Smooth muscle cell (in vitro differentiated cells): ENCODE measurements around the gene ROBO2. TPM values are rescaled to one million over a fixed set of nuclear protein-coding genes. Genes with fewer than 3 reads are reported as not detected.

Experiments
- DNase-seq: peaks from one replicate; lab custom pipeline; 2025; ENCODE audit not compliant: unreplicated experiment; lab: John Stamatoyannopoulos, UW
- H2AFZ ChIP-seq: fragments of 200-600 bp; sonication (generic); 2 replicates; pipeline ENCODE4 v1.6.0; 2016; ENCODE audit warnings: antibody characterized with exemption, low read depth, mild to moderate bottlenecking
- H3F3A ChIP-seq: fragments of 200-600 bp; sonication (generic); 2 replicates; pipeline ENCODE4 v1.6.0; 2017; ENCODE audit warnings: antibody characterized with exemption, low read depth
- H3K27ac ChIP-seq: fragments of 200-600 bp; sonication (generic); 2 replicates; pipeline ENCODE4 v1.5.1; 2016; ENCODE audit warnings: low read depth, mild to moderate bottlenecking
- H3K27me3 ChIP-seq: fragments of 200-600 bp; sonication (generic); 2 replicates; pipeline ENCODE4 v1.6.1; 2016; ENCODE audit warnings: low read depth, mild to moderate bottlenecking
- H3K36me3 ChIP-seq: fragments of 200-600 bp; sonication (generic); 2 replicates; pipeline ENCODE4 v1.5.1; 2016; ENCODE audit warnings: low read depth
- H3K4me1 ChIP-seq: fragments of 200-600 bp; sonication (generic); 2 replicates; pipeline ENCODE4 v1.5.1; 2016; ENCODE audit warnings: low read depth
- H3K4me2 ChIP-seq: fragments of 200-600 bp; sonication (generic); 2 replicates; pipeline ENCODE4 v1.6.0; 2016; ENCODE audit warnings: mild to moderate bottlenecking
- H3K4me3 ChIP-seq: fragments of 200-600 bp; sonication (generic); 2 replicates; pipeline ENCODE4 v1.5.1; 2016; ENCODE audit warnings: mild to moderate bottlenecking
- H3K79me2 ChIP-seq: fragments of 200-600 bp; sonication (generic); 2 replicates; pipeline ENCODE4 v1.6.0; 2016; ENCODE audit warnings: low read depth, mild to moderate bottlenecking
- H3K9ac ChIP-seq: fragments of 200-600 bp; sonication (generic); 2 replicates; pipeline ENCODE4 v1.6.0; 2016; ENCODE audit warnings: low read depth
- H3K9me3 ChIP-seq: fragments of 200-600 bp; sonication (generic); replicated peaks from 2 replicates; pipeline ENCODE4 v1.5.1; 2016; ENCODE audit warnings: low read depth
- H4K20me1 ChIP-seq: fragments of 200-600 bp; sonication (generic); 2 replicates; pipeline ENCODE4 v1.6.0; 2016; ENCODE audit warnings: low read depth
- CTCF ChIP-seq: fragments of 200-600 bp; sonication (generic); IDR thresholded peaks from 2 replicates; pipeline ENCODE4 v1.5.1; 2017; ENCODE audit warnings: borderline replicate concordance, mild to moderate bottlenecking, antibody characterized with exemption; ENCODE audit not compliant: insufficient read depth, poor library complexity, severe bottlenecking
- WGBS: methylation state at CpG from one replicate; pipeline ENCODE4 v1.1.7; 2016; ENCODE audit warnings: low lambda C conversion rate; 5-methylcytosine and 5-hydroxymethylcytosine counted together
- polyA plus RNA-seq: library from polyadenylated mRNA; unstranded; fragments of >200 nt; fragmentation: Nextera tagmentation; extraction: Ambion mirVana; gene quantifications from 2 replicates; pipeline ENCODE4 v1.2.1, GENCODE V29; 2016
- total RNA-seq: library from RNA; depleted of rRNA; stranded (reverse); fragments of >200 nt; gene quantifications from 2 replicates; pipeline ENCODE4 v1.2.3, GENCODE V29; 2014

ROBO2 gene
- total and polyA plus RNA-seq, 2 experiments from 2014 or later = 23.9 to 54.4 TPM

- no peak overlapping the region for H3K9ac ChIP-seq
- no peaks in the 10 kb centered on the region for H3K36me3 ChIP-seq
- peaks cover 39% of the 10 kb centered on the region for H4K20me1 ChIP-seq
- no peak for TF ChIP-seq CTCF
- no peaks in the 10 kb centered on the region for H3F3A ChIP-seq
- DNase-seq = no peak
- no peak overlapping the region for H3K4me2 ChIP-seq
- 57% methylated on average over 8 of the region's 8 CpGs for WGBS
- no peak overlapping the region for H3K27ac ChIP-seq
- no peak overlapping the region for H2AFZ ChIP-seq
- H3K27me3 ChIP-seq = no peaks in the 10 kb centered on the region
- H3K4me1 ChIP-seq = no peaks in the 10 kb centered on the region
- no peaks in the 10 kb centered on the region for H3K9me3 ChIP-seq
- no peaks in the 10 kb centered on the region for H3K79me2 ChIP-seq
- H3K4me3 ChIP-seq = no peak overlapping the region
Observed at GRCh38 chr3:77147836-77148578, 108.1 kb downstream of the ROBO2 start.

- Histone ChIP-seq H3K9ac (no peak overlapping the region), H3F3A (no peaks in the 10 kb centered on the region), H3K4me3 (no peak overlapping the region), H3K27ac (no peak overlapping the region), H4K20me1 (peaks cover 39% of the 10 kb centered on the region), H3K4me2 (no peak overlapping the region), H3K4me1 (no peaks in the 10 kb centered on the region), H3K79me2 (no peaks in the 10 kb centered on the region), H3K36me3 (no peaks in the 10 kb centered on the region), H2AFZ (no peak overlapping the region), H3K27me3 (no peaks in the 10 kb centered on the region), H3K9me3 (no peaks in the 10 kb centered on the region)
- no peak for TF ChIP-seq CTCF
- no peak for DNase-seq
- 92% methylated on average over 2 of the region's 2 CpGs for WGBS
Observed at GRCh38 chr3:77149382-77149781, 109.5 kb downstream of the ROBO2 start.

- peaks cover 39% of the 10 kb centered on the region for H4K20me1 ChIP-seq
- no peaks in the 10 kb centered on the region for H3K27me3 ChIP-seq
- H3F3A ChIP-seq = no peaks in the 10 kb centered on the region
- H3K4me1 ChIP-seq = no peaks in the 10 kb centered on the region
- no peaks in the 10 kb centered on the region for H3K36me3 ChIP-seq
- no peak overlapping the region for H2AFZ ChIP-seq
- no peak for TF ChIP-seq CTCF
- H3K79me2 ChIP-seq = no peaks in the 10 kb centered on the region
- no peak overlapping the region for H3K9ac ChIP-seq
- DNase-seq = no peak
- H3K27ac ChIP-seq = no peak overlapping the region
- H3K4me2 ChIP-seq = no peak overlapping the region
- WGBS = 87% methylated on average over 7 of the region's 7 CpGs
- H3K9me3 ChIP-seq = no peaks in the 10 kb centered on the region
- no peak overlapping the region for H3K4me3 ChIP-seq
Observed at GRCh38 chr3:77150028-77150427, 110.1 kb downstream of the ROBO2 start.

DNA sequence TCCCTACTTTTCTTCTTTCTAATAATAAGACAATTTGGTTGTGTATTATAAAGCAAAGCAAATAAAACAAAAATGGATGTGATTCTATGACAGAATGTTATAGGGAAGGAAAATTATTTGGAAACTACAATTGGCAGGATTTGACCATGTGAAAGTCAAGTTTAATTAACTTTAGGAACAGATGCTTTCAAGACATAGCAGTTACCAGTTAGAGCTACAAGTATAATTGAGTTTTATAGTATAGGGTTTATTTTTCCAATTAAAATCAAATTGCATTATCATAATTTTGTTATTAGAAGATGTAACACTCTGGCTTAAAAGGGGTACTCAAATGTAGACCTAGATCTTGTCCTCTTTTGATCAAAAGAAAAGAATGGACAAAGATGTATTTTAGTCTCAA lies 110.9 kb downstream of the ROBO2 start:
- Histone ChIP-seq H3K4me3 (no peak overlapping the region), H3K27me3 (no peaks in the 10 kb centered on the region), H3K79me2 (no peaks in the 10 kb centered on the region), H2AFZ (no peak overlapping the region), H3K9me3 (no peaks in the 10 kb centered on the region), H3K4me2 (no peak overlapping the region), H3F3A (no peaks in the 10 kb centered on the region), H4K20me1 (peaks cover 39% of the 10 kb centered on the region), H3K4me1 (no peaks in the 10 kb centered on the region), H3K27ac (no peak overlapping the region), H3K9ac (no peak overlapping the region), H3K36me3 (no peaks in the 10 kb centered on the region)
- TF ChIP-seq CTCF = no peak
- no peak for DNase-seq
